ENCODE measurements around the gene POFUT2. TPM values are rescaled to one million over a fixed set of nuclear protein-coding genes. Genes with fewer than 3 reads are reported as not detected.

The POFUT2 gene
- total RNA-seq, 1 donor from 2014 or later: 47.9 TPM

DNA sequence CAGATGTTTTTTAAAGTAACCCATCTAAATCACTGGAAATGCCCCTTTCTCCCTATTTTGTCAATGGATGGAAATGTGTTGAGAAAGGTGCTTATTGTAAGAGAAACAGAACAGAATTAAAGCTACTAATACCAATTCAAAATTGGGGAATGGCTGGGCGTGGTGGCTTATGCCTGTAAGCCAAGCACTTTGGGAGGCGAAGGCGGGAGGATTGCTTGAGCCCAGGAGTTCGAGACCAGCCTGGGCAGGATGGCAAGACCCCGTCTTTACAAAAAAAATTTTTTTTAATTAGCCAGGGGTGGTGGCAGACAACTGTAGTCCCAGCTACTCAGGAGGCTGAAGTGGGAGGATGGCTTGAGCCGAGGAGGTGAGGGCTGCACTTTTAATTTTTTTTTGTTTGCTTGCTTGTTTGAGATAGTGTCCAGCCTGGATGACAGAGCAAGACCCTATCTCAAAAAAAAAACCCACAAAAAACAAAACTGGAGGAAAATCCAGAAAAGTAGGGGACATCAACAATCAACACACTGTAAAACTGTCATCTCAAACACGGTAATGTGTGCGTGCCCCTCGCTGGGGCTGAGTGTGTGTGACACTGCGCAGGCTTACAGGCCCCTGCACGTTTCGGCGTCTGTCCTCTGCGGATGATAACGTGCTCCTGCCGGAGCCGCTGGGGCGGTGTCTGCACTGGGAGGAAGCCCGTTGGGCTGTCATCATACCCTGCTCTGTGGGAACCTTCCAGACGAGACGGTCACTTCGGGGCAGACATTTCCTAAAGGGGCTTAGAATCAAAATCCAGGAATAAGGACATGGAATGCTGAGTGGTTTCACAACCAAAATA, 11.6 kb upstream of the POFUT2 start:
- DNase-seq (ENCODE audit: low spot score): peak; percentile 87

DNA sequence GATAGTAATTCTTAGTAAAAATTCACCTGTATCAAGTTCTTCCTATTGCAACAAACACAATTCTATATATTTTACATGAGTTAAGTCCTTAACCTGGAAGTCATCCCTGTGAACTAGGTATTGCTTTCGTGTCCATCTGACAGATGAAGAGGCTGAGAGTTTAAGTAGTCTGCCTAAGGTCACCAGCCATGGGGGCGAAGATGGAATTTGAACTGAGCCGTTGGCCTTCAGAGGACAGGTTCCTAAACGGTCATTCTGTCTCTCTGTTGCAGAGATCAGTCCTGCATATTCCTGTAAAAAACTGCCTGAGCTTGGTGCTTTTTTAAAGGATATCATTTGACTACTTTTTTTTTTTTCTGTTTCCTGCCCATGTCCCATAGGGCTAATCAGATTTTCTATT, 10.2 kb upstream of the POFUT2 start:
- DNase-seq (ENCODE audit: low spot score): no peak

DNA sequence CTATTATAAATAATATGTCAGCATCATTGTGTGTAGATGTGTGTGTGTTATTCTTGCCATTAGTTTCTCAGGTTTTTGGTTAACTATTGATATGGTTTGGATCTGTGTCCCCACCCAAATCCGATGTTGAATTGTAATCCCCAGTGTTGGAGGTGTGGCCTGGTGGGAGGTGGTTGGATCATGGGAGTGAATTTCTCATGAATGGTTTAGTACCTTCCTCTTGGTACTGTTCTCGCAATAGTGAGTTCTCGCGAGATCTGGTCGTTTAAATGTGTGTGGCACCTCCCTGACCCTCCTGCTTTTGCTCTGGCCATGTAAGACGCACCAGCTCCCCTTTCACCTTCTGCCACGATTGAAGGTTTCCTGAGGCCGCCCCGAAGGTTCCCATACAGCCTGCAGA, 9.6 kb upstream of the POFUT2 start:
- DNase-seq (ENCODE audit: low spot score): no peak

DNA sequence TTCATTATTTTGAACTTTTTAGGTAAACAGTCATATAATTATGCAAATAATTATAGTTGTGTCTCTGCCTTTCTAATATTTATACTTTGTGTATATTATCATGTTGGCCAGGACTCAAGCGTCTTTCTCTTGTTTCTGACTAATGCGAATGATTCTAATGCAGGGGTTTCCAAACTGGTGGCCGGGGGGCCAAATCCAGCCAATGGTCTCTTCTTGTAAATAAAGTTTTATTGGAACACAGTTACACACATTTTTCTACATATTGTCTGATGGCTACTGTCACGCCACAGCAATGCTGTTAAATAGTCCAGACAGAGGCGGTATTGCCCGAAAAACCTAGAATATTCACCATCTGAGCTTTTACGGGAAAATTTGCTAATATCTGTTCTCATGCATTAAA, 8.9 kb upstream of the POFUT2 start:
- no peak for DNase-seq (ENCODE audit: low spot score)

DNA sequence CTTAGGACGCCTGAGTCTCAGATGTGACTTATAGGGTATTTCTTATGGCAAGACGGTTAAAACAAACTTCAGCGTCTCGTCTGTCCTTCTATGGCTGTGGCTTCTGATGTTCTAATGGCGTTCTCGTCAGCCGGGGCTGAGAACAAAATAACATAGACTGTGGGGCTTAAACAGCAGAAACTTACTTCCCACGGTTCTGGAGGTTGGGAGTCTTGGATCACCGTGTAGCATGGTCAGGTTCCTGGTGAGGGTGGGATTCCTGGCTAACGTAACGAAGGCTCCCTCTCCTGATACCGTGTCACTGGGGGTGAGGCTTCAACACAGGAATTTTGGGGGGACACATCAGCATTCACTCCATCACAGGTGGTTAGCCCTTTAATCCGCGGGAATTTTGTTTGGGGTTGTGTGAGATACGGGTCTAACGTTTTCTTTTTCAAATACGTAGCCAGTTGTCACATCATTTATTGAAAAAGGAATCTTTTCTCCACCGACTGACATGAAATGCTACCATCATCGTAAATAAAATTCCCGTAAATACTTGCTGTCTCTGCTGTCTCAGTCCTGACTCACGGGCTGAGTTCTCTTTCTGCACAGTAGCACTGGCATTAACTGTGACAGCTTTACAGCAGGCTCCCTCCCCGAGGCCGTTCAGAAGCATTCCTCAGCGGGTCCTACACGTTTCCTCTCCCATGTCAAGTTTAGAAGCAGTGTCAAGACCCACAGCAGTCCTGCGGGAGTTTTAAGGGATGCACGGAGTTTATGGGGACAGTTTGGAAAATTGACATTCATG, 8.1 kb upstream of the POFUT2 start:
- DNase-seq (ENCODE audit: low spot score): peak; percentile 95

DNA sequence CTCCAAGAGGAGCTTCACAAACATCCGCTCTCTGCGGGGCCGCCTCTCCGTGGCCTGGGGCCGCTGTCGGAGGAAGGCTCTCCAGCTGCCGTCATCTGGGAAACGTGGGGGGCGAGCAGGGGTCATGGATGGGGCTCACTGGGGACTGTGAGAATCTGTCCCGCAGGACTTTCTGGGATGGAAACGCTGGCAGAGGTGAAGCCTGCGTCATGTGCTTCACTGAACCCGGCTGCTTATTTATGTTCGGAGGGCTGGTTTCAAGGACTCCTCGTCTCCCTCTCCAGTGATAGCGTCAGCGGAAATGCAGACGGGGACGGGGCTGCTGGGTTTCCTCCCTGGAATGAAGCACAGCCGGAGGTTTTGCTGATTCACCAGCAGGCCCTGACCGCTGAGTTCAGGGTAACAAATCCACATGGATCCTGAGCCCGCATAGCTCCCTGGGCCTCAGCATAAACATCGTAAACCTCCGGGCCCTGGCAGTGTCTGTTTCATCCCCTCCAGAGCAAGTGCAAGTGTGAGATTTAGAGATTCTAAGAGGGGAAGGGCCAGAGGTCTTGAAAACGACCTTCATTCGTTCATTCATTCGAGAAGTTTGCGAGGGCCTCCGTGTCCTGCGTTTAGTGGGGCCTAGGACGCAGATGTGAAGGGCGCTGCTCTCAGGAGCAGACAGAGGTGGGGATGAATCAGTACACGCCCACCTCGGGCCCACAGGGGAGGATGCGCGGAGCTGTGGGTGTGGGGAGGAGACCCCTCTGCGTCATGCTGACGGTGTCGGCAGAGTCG, 7.0 kb upstream of the POFUT2 start:
- DNase-seq (ENCODE audit: low spot score): peak; percentile 98

DNA sequence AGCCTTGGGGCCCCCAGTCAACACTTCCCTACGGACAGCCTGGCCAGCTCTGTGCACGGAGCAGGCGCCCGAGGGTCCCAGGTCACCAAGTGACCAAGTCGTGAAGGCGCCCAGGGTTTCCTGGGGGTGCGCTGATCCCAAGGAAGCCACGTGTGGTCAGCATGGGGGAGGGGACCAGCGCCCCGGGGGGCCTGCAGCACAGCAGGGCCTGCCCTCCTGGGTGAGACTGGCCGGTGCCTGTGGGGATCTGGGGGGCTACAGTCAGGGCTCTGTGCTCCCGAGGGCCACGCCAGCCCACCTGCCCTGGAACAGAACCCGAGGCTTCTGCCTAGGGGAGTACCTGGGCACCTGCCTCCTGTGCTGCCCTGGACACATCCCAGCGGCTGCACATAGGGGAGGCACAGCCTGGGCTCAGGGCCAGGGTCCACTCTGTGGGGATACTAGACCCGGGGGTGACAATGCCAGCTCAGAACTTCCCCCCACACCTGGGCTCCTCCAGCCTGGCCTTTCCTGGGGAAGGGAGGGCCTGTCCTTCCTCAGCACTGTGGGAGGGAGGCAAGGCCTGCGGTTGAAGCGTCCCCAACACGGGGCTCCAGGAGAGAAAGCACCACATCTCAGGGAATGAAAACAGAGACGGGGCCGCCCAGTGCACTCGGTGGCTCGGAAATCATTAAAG, 6.2 kb upstream of the POFUT2 start:
- DNase-seq (ENCODE audit: low spot score): no peak

DNA sequence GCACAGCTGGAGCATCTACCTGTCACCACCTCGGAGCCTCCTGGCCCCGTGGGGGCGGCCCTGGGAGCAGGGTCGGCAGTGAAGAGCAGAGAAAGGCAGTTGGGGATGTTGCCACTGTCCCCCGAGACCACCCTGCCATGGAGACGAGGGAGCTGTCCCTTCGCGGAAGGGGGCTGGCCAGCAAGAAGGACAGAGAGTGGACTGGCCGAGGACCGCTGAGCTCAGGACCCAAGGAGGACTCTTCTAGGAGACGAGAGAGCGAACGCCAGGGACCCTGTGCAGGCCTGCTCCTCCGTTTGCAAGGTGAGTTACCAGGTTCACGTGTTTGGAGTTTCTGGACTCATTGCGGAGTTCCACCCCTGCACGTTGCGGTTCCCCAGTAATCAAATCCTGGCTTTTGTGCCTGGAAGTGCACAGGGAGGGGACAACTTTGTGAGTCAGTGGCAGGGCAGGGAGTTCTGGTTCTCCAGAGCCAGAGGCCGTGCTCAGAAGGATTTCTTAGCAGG, 5.6 kb upstream of the POFUT2 start:
- DNase-seq (ENCODE audit: low spot score): peak; percentile 67

DNA sequence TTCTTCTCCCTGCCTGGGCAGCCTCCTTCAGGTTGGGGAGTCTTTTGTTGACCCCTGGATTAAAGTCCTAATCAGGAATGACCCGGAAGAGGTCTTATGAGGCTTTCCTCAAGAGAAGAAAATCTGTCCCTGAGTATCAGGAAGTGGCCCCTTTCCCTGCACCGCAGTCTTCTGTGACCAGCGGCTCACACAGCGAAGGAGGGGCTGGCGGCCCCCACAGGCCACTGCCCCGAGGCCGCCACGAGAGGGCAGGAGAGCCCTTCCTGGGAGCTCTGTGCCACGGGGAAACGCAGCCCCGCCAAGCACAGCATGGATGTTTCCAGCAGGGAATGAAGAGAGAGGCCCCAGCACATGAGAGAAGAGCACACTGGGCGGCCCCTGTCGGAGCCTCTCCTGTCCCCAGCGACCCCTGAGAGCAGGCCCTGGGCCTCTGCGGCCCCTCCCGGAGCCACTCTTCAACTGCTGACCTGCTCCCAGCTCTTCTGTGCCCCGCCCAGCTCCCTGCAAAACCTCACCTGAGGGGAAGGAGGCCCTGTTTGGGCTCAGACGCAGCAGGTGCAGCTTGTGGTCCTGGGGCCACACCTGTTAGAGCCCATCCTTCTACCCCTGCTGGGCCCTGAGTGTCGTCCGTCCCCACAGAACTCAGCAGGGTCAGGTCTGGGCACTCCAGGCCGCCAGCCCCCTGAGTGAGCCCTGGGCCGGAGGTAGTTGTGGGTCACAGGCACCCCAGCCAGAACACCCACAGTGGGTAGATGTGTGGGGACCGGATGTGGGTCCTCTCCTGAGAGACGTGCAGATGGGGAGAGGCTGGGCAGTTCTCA, 4.9 kb upstream of the POFUT2 start:
- DNase-seq (ENCODE audit: low spot score): peak; percentile 93

DNA sequence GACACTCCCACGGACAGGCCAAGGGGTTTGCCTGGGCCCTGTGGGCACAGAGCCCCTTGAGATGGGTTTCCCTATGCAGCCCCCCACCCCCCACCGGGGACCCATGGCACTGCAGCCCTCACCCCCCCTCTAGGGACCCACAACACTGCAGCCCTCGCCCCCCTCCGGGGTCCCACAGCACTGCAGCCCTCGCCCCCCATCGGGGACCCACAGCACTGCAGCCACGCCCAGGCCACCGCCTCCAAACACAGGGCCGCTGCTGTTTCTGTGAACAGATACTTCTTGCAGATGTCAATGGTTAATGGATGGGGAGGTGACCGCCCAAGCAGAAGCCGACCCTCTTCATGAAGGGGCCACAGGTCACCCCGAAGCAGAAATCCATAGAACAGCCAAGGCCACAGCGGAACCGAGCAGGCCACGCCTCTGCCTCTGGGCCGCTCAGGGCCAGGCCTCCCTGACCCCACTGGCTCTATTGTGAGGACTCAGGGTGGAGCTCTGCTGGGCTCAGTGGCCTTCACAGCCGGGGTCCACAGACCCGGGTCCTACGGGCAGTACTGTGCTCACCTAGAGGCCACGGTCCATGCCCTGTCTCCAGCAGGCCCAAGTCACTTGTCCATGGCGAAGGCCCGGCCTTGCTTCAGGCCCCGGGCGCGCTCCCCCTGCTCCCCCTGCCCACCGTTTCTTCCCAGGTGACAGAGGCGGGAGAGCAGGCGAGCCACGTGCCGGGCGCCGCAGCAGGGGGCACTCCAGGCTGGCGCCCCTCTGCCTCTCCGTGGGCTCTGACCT, 4.1 kb upstream of the POFUT2 start:
- DNase-seq (ENCODE audit: low spot score): no peak

DNA sequence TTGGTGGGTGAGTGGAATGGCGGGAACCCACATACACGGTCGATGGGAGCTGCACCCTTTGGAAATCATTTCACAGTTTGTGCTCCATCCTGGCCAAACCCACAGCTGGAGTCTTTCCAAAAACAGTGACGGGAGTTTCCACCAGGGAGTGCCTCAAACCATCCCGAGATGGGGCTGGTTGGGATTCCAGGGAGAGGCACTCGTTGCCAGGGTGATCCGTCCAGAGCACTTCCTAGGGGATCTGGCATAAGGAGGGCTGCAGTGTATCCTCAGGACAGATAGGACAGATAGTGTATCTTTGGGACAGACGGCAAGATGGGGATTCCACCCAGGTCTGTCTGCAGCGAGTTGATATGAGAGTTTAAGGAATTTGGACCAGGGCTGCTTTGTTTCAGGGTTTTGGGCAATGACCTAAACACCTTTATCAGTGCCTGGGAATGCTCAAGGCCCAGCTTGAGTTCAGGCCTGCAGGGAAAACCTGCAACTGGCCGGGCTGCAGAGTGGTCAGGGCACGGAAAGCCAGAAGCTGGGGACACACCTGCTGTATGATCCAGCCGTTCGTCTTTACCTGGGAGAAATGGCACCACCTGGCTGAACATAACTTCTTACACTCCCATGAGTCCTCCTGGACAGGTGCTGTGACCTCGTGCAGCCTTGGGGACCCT, 3.4 kb upstream of the POFUT2 start:
- DNase-seq (ENCODE audit: low spot score): peak; percentile 82

DNA sequence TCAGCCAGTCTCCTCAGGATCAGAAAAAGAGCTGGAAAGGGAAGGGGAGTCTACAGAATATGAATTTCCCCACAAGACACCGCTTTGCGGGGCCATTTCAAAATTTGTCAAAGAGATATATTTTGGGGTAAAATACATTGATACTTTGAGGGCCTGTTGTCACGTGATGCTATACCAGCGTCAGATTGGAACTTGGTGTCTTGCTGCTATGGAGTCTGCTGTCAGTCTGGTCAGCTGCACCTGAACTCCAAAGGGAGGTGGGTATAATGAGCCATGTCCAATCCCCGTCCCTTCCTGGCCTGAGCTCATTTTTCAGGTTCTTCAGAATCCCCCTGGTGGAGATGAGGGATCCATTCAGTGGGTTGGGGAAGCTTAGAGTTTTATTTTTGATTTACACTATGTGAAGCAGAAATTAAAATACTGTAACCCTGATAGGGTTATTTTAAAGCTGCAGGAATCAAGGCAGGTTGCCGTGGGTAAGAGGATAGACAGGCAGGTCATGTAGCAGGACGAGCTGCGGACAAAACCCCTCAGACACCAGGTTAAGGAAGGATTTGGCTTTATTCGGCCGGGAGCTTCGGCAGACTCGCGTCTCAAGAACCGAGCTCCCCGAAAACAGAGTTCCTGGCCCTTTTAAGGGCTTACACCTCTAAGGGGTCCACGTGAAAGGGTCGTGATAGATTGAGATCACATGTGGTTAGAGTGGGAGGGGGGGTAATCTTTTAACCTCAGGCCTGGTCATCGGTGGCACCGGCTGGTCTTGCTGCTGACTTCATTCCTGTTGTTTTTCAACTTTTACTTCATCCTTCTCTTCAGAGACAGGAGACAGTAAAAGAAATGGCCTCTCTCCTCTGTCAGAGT, 2.2 kb upstream of the POFUT2 start:
- no peak for DNase-seq (ENCODE audit: low spot score)

DNA sequence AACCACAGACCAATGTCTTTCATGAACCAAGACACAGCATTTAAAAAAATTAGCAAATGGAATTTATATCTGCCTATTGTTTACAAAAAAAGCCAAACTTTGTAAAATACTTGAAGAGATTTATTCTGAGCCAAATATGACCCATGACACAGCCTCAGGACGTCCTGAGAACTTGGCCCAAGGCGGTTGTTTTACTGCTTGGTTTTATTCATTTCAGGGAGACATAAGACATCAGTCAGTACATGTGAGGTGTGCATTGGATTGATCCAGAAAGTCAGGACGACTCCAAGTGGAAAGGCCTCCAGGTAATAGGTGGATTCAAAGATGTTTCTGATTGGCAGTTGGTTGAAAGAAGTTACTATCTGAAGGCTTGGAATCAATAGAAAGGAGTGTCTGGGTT, 1.4 kb upstream of the POFUT2 start:
- DNase-seq (ENCODE audit: low spot score): no peak

DNA sequence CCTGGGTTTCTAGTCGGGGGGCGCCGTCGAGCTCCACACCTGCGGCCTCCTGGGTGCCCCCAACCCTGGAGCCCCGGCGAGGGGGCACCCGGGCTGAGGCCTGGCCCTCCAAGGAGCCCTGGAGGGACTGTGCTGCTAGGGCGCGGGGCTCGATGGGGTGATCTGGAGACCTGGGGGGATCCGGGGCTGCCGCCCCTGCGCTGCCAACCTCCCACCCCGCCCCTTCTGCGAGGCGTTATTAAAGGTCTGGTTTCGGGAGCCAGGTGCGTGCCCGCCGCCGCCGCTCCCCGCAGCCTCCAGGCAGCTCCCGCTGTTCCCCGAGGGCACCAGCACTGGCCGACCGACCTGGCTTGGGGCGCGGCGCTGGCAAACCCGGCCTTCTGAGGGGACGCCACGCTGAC, 746 bp upstream of the POFUT2 start:
- no peak for DNase-seq (ENCODE audit: low spot score)

DNA sequence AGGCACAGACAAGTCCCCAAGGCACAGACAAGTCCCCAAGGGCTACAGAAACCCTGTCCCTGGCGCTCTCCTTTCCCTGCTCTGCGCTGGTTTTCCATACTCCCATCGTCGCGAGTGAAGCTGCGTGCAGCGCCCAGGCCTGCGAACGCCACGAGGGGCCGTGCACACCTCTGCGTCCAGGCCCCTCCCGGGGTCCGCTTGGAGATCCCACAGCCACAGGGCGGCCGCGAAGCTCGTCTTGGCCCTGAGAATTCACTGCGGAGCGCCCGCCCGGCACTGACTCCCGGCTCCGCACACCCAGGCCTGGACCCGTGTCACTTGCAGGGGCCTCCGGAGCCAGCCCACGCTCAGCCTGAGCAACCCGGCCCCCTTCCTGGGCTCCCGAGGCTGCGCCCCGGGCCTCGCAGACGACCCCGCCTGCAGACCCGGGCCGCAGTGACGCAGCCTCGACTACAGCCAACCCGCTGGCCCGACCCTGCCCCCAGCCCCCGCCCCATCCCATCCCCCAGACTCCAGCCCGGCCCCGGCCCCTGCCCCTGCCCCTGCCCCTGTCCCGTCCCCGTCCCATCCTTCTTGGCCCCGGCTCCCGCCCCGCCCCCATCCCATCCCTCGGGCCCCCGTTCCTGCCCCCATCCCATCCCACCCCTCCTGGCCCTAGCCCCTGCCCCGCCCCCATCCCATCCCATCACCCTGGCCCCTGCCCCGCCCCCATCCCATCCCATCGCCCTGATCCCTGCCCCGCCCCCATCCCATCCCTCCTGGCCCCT, 841 bp downstream of the POFUT2 start:
- no peak for DNase-seq (ENCODE audit: low spot score)

DNA sequence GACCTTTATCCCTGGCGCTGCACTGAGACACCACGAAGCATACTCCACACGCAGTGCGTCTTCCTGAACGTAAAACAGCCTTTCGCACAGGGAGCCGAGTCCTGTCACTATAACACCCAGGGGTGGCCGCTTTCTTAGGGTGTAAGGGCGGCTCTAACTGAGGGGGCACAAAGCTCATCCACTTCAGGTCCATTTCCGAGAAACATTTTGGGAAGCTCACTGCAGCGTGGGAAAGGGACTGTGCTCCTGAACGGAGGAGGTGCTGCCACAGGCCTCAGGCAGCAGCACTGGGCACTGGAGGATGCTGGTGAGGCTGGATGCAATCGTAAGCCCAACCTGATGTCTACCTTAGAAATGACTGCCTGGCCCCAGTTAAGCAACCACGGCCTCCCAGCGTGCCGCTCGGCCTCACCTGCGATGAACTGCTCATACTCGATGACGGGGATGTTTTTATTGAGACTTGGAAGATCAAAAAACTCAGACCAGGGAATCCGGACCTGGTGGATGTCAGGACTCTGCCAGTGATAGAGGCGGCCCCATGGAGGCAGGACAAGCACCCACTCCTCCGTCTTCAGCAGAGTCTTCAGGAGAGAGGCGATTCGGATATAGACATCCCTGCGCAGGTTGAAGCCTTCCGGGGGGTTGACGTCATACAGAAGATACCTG, 2.3 kb downstream of the POFUT2 start:
- no peak for DNase-seq (ENCODE audit: low spot score)

DNA sequence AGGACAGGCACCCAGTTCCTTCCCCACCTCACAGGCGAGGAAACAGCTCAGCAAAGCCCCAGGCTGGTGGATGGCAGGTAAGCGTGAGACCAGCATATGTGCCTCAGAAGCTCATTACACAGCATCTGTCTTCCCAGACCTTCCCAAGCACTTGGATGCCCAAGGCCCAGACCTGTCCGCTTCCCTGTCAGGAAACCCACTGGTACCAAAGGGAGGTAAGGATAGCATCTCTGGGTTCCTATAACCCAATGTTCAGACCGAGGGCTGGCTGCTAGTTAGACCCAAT, 3.3 kb downstream of the POFUT2 start:
- DNase-seq (ENCODE audit: low spot score): no peak

Data from umbilical cord (tissue), 2 donors.